ENCODE measurements around the gene DAB1.

DAB1 gene

GRCh38 chr1:57034713-57035112 is 389.1 kb downstream of the DAB1 start:
- DNase-seq (ENCODE audit: low spot score) (no peak), FAIRE-seq (no peak)

GRCh38 chr1:57033222-57034001 is 390.4 kb downstream of the DAB1 start:
- FAIRE-seq (no peak), DNase-seq (ENCODE audit: low spot score) (no peak)

- DNase-seq (ENCODE audit: low spot score) (no peak), FAIRE-seq (no peak)
Measured at GRCh38 chr1:57026624-57027354, 397.1 kb downstream of the DAB1 start.

- no peak for DNase-seq (ENCODE audit: low spot score)
- FAIRE-seq: no peak
Measured at GRCh38 chr1:57024855-57025254, 399.0 kb downstream of the DAB1 start.

GRCh38 chr1:57024428-57024827 is 399.4 kb downstream of the DAB1 start:
- no peak for DNase-seq (ENCODE audit: low spot score)
- no peak for FAIRE-seq

GRCh38 chr1:57020216-57020615 is 403.6 kb downstream of the DAB1 start:
- DNase-seq (ENCODE audit: low spot score) (no peak), FAIRE-seq (no peak)

GRCh38 chr1:57019236-57019839 is 404.5 kb downstream of the DAB1 start:
- FAIRE-seq: no peak

GRCh38 chr1:57018119-57018518 is 405.7 kb downstream of the DAB1 start:
- FAIRE-seq: no peak
- DNase-seq (ENCODE audit: low spot score): no peak

More at GRCh38 chr1:57019236-57019839, 404.5 kb downstream of the DAB1 start:
- DNase-seq (ENCODE audit: low spot score): no peak

- DNase-seq (ENCODE audit: low spot score) (no peak), FAIRE-seq (no peak)
Measured at GRCh38 chr1:57017717-57018116, 406.1 kb downstream of the DAB1 start.

GRCh38 chr1:57017200-57017599 is 406.7 kb downstream of the DAB1 start:
- peak; percentile 16 for DNase-seq (ENCODE audit: low spot score)
- FAIRE-seq: no peak

GRCh38 chr1:57015071-57015470 is 408.8 kb downstream of the DAB1 start:
- FAIRE-seq (no peak), DNase-seq (ENCODE audit: low spot score) (no peak)

GRCh38 chr1:57013522-57013921 is 410.3 kb downstream of the DAB1 start:
- DNase-seq (ENCODE audit: low spot score) (no peak), FAIRE-seq (no peak)

- DNase-seq (ENCODE audit: low spot score) (no peak), FAIRE-seq (no peak)
Measured at GRCh38 chr1:57012315-57012714, 411.5 kb downstream of the DAB1 start.

- no peak for DNase-seq (ENCODE audit: low spot score)
- no peak for FAIRE-seq
Measured at GRCh38 chr1:57010511-57010910, 413.3 kb downstream of the DAB1 start.

- no peak for FAIRE-seq
- no peak for DNase-seq (ENCODE audit: low spot score)
Measured at GRCh38 chr1:57007948-57008347, 415.9 kb downstream of the DAB1 start.

- DNase-seq (ENCODE audit: low spot score) (no peak), FAIRE-seq (no peak)
Measured at GRCh38 chr1:57007472-57007871, 416.4 kb downstream of the DAB1 start.

GRCh38 chr1:57003398-57004139 is 420.3 kb downstream of the DAB1 start:
- no peak for FAIRE-seq
- DNase-seq (ENCODE audit: low spot score): no peak

GRCh38 chr1:56995414-56996100 is 428.3 kb downstream of the DAB1 start:
- FAIRE-seq: no peak
- DNase-seq (ENCODE audit: low spot score): no peak

GRCh38 chr1:56993475-56993874 is 430.4 kb downstream of the DAB1 start:
- DNase-seq (ENCODE audit: low spot score): no peak
- FAIRE-seq: no peak

GRCh38 chr1:56992318-56993125 is 431.3 kb downstream of the DAB1 start:
- DNase-seq (ENCODE audit: low spot score) (peak; percentile 14), FAIRE-seq (no peak)

Measured in urothelium cell line (cell line).